ENCODE results near the gene ANKS6.

ANKS6 gene

DNA sequence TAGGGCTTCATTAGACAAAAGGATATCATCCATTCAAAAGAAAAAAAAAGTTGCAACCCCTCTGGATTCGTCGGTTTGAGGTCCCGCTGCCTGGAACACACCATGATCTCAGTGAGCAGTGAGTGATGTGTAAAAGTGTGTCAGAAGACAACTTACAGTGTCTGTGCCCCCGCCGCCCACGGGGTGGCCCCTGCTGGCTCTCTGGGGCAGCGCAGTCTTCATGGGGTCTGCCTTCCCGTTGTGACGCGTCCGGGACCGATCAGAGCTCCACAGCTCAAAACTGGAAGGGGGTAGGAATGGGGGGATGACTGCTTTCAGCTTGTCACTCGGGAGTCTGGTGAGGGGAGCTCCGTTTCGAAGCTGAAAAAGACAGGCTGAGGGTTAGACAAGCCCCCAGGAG lies 22.6 kb downstream of the ANKS6 start:
- DNase-seq, result no peak

DNA sequence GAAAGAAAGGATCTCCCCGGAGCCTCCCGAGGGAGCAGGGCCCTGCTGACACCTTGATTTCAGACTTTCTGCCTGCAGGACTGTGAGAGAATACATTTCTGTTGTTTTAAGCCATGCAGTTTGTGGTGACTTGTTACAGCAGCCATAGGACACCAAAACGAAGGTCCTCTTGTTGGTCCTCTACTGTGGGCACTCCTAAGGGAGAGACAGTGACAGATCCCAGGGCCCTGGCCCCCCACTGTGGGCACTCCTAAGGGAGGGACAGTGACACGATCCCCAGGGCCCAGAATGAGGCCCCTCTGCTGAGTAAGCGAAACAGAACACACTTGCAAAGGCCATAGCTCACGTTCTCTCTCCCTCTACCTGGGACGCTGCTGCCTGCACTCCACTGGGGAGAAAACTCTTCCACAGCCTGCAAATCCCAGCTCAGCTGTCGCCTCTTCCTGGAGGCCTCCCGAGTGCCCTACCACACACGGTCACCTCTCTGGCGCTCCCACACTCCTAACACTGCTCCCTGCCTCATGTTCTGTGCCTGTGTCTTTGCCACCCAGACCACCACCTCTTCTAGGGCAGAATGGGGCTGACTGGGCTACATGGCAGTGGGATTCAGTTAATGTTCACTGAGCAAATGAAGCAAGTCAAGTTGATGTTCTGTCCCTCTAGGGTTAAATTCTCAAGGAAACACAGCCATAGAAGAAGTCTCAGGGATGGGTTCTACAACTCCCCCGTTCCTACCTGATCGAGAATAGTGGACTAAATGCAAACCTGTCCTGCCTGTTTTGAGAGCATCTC lies 23.8 kb downstream of the ANKS6 start:
- DNase-seq, result no peak

DNA sequence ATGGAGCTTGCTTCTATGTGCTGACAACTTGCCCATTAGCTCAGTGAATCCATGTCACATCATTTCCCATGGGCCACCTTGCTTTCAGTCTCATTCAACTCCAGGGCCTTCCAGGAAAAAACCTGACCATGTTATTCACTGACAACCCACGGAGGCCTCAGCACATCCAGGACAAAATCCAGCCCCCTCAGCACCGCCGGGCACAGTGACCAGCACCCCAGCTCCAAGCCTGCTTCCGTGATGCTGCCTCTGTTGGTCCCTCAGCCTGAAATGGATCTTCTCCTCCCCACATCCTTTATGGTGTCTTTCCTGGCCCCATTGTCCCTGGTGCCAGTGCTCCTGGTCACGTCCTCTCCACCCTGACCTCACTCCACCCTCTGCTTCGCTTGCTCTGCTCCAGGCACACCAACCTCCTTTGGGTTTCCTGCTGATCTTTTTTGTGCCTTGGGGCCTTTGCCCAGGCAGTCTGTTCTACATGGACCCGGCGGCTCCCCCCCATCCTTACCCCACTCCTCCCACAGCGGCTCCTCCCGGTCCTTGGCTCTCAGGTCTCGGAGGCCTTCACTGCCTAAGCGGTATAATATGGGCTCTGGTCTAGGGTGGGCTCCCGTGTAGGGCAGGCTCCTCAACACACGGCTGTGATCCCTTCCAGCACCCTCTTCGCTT lies 25.0 kb downstream of the ANKS6 start:
- DNase-seq, result no peak

DNA sequence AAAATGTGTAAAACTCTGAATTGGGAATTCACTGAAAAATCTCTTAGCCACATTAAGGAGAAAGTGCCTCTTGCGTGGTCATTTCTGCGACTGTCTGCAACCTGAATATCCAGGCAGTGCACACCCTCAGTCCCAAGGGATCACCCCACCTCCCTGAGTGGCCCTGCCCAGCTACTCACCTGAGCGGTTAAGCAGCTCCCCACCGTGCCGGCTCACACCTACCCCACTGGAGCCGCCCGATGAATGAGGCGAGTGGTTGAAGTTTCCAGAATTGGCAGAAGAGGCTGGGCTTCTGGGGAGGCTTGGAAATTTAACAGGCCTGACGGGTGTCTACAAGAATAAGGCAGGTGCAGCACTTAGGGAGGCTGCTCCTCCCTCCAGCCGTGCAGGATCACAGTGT lies 25.6 kb downstream of the ANKS6 start:
- DNase-seq, result no peak

DNA sequence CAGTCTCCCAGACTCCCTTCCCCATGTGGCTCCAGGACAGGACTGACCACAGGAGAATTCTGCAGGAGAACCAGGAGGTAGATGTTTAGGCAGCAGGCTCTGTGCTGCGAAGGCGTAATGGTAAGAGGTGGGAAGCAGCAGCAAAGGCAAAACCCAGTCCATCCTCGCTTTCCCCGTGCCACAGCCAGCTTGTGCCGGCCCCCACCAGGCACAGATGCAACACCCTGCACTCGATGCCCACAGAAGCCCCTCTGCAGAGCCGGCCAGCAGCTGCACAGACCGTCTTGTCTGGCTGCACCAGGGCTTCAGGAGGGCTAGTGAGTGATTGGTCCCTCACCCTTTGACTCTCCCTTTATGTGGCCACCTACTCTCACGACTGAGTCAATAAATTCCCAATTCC lies 28.0 kb downstream of the ANKS6 start:
- no peak for DNase-seq

DNA sequence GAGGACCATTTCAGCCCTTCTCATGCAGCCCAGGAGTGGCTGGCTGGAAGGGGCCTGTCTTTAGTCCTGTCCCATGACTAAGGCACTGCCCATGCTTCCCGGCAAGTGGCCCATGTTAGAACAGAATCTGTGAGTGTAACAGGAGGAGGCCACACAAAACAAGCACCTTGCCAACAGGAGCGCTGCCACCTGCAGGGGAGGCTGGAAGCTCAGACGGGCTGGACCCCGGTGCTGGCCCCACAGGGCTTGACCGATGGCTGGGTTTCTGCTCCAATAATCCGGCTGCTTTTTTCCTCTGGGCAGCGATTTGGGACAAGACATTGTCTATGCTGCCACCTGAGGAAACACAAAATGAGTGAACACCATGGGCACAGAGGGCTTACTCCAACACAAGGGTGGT lies 28.4 kb downstream of the ANKS6 start:
- no peak for DNase-seq

DNA sequence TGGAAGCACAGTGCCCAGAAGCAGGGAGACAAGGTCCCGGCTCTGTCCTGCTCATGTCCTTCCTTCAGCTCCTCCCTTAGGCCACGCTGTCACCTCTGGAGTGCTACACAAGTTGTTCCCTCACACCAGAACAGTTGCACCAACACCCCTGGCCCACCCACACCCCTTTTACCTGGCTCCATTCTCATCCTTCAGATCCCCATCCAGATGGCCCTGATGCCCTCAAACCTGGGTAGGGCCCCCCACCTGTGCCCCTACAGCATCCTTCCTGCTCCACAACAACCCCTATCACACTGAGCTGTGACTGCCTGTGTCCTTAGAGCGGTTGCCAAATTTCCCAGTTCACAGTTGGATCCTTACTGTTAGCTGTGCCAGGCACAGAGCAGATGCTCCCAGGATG lies 29.2 kb downstream of the ANKS6 start:
- DNase-seq, result no peak

DNA sequence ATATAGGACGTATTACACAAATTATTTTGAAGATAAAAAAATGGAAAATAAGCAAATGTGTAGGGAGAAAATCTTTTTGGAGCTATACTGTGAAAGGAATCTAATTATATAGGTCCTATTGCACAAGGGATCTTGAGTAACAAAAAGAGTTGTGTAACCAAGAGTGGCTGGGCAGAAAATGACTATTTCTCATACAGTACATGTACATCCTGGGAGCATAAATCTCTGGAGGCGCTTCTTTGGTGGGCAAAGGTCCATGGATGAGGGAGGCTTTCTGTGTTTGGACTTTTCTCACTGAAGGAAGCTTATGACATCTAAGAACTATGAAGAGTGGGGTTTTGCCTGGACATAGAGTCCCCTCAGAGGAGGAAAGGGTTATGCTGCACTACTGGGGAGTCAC lies 29.8 kb downstream of the ANKS6 start:
- DNase-seq, result no peak

DNA sequence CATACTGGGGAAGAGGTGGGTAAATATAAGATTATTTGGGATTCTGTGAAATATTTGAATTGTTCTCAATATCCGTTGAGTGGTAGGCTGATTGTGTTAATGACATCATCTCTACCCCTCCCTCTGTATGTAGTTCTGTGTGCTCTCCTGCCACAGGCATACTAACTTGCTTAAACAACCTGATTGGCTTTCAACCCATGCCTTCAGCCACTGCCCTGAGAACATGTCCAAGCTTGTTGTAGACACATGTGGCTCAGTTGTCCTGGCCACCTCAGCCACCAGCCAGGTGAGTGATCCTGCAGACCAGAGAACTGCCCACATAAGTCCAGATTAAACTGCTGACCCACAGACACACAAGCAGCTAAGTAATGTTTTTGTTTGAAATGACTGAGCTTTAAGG lies 31.1 kb downstream of the ANKS6 start:
- no peak for DNase-seq

DNA sequence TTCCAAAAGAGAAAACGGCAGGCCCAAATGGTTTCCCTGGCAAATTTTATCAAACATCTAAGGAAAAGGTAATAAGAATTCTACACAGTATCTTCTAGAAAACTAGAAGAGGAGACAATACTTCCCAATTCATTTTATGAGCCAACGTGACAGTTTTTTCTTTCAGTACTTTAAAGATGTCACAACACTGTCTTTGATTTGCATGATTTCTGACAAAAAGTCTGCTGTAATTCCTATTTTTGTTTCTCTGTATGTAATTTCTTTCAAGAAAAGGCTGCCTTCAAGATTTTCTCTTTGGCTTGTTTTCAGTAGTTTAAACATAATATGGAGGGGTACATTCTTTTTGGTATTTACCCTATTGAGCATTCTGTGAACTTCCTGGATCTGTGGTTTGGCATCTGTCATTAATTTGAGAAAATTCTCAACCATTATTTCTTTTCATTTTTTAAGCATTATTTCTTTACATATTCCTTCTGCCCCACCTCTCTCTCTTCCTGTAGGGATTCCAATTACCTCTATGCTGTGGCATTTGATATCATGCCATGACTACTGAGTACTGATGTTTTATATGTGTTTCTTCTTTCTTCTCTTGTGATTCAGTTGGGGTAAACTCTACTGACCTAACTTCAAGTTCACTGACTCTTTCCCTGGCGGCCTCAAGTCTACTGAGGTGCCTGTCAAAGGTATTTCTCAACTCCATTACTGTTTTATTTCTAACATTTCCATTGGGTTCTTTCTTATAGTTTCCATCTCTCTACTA lies 32.2 kb downstream of the ANKS6 start:
- no peak for DNase-seq

DNA sequence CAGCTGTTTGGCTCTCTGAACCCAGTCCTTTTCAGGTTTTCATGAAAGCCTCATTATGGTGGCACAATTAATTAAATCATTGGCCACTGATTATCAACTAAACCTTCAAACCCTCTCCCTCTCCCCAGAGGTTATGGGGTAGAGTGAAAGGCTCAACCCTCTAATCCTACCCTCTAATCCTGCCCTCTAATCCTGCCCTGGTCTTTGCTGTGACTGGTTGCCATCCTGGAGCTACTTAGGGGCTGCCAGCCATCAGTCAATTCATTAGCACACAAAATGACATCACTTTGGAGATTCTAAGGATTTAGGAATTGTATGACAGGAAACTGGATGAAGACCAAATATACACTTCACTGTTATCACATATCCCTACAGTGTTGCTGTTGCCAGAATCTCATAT lies 36.1 kb downstream of the ANKS6 start:
- no peak for DNase-seq

DNA sequence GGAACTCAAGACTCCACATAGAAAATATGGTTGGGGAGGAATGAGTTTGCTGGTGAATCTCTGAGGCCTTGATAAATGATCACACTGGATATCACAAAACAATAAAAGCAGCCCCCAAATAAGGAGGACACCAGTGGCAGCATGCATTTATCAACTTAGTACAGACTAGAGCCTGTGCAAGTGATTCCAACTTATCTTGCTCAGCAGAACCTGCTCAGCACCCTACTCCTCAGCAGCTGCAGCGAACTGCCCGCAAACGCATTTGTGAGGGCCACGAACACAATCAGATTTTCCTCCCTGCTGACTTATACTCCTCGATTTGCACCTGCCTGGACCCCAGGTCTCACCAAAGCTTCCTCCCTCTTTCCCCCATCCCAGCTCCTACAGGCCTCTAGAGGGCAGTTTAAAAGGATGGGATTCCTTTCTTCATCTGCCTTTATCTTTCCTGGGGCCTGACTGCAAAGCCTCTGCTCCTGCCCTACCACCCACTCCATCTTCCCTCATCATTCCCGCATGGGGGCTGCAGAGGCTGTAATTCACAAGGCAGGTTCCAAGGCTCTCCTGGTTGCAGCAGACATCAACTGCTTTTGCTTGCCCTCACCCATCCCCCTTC lies 41.2 kb downstream of the ANKS6 start:
- no peak for DNase-seq

DNA sequence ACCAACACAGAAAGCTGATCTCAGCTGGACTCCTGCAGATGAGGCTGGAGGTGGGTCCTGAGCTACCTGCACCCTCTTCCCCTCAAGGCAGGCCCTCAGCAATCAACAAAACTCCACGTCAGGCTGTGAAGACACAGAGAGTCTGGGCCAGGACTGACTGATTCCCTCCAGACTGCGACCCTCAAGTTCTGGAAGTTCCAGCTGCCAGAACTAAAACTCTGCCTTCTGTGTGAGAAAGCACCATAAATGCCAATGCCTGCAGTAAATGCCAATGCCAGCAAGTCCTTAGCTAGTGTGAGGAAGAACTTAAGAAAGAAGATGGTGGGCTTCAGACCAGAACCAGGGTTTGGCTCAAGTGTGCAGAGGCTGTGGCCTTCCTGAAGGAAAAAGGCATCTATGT lies 45.1 kb downstream of the ANKS6 start:
- no peak for DNase-seq

DNA sequence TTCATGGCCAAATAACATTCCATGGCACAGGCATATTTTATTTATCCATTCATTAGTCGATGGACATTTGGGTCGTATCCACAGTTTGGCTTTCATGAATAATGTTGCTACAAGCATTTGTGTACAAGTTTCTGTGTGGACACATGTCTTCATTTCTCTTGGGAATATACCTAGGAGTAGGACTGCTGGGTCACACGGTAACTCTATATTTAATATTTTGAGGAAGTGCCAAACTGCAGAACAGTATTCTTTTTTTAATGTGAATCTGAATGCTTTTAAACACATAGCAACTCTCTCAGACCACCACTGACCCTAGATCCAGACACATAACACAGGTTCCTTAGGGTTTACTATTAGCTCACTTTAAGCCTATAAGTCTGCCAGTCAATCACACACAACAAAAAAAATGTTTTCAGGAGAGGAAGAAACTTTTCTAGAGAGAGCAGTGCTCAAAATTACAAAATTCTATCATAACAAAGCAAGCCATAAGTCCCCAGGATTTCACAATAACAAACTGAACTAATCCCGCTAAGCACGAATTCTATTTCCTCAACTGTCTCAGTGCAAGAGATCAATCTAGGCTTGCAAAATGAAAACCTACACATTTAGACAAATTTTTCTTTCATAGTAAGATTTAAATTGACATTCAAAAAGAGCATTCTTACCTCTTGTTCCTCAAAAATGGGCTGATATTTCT lies 45.8 kb downstream of the ANKS6 start:
- DNase-seq, result no peak

DNA sequence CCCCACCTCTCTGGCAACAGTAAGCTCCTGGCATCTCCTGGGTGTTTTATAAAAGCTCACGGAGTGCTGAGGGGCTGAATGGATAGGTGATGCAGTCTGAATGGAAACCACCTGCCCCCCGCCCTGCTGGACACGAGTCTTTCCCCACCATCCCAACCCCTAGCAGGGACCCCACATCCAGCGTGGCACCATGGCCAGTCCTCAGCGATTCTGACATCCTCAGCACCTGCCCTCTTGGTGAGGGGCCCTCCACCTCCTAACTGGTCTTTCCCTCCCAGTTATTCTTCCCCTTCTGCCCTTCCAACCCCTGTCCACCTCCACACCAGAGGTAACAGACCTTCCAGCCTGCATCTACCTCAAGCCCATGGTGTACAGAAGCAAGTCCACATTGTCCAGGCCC lies 48.9 kb downstream of the ANKS6 start:
- no peak for DNase-seq

DNA sequence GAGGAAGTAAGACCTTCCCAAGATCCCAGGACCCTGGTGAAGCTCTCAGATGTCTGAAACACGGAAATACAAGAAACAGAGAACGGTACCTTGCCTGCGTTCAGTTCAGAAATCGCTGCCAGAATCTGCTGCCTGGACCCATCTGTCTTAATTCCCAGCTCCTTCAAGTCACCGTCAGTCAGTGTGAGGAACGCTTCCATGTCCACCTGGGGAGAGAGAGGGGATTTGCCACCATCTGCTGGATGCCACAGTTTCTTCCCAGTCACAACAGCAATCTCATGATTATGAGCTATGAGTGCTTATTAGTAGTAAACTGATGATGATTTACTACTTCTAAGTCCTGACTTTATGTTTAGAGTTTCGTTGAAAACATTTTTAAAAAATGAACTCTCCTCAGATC lies 50.9 kb downstream of the ANKS6 start:
- DNase-seq, result peak in 2 of 56 donors; percentile 9 to 36

DNA sequence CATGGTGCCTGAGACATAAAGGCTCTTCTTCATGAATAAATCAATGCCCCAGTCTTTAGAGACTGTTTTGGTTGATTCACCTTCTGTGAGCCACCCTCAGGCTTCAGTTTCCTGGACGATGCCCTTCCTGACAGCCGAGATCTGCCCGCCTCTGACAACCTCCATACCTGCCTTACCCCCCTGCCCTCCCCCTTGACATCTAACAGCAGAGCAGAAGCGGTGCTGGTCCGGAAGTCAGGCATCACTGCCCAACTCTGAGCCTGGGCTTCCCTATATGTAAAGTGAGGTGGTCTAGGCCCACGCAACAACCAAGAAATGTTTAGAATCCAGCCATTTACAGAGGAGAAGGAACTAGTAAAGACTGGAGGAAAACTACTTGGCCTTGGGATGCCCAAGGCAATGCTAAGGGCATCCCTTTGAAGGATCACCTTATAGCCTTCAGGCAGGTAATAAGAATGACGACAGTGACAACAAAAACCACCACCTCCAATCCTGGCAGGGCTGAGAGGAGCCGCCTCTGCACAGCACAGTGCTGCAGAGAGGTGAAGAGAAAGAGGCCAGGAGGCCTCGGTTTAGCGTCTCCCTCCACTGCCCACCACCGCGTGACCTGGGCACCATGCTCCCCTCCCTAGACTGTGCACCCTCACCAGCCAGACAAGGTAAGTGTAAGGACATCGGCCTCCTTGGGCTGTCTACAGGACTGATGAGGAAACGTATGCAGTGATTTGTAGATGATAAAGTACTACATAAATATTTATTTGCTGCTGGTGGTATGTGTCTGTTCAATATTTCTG lies 52.3 kb downstream of the ANKS6 start:
- DNase-seq, result no peak

DNA sequence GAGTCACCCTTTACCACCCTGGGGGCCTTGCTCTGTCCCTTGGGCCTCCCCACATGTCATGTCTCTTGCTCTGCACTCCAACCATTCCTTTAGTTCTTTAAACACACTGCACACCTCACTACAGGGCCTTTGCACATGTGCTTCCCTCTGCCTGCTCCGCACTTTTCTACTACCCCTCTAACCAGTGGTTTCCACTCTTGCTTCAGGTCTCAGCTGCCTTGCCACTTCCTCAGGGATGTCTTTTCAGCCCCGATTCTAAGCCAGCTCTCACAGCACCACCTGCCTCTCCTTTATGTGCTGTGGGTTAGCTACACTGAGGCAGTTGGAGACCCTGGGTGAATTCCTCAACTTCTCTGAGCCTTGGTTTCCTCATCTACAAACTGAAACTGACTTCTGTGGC lies 53.0 kb downstream of the ANKS6 start:
- DNase-seq, result no peak

DNA sequence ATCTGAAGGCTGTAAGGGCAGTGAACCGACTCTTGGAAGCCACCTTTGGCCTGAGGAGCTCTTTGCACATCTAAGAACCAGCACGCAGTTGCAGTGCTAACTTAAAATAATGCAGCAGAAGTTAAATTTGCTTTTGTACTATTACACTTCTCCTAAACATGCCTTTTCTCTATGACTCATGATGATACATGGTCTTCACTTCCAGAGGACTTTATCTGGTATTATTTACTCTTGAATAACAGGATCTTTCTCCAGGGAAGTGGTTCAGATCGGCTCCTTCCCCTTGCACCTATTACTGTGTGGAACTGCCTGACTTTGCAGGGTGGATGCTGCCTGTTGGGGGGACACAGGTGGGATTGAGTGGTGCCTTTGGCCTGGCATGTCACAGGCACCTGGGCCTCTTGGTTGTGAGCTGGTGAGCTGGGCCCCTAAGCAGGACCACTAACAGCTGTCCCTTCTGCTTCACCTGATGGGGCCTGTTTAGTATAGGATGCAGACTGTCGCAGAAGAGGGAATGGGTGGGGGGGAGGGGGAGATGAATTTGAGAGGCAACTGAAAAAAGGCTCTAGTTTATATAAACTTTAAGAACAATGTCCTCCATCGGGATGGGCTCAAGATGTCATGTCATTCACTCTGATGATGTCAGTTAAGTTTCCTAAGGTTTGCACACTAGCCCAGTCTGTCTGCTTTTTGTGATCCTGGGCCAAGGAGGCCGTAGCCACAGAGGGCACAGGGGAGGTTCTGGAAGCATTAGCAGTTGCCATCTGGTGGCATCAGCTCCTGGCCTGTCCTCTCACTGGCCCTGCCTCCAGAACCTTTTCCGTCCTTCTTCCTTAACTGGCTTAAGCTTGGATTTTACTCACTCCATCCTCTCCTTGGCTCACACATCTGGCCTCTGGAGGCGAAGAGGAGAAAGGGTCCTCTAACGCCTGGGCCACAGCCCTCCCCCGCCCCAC lies 53.8 kb downstream of the ANKS6 start:
- DNase-seq, result no peak
